Stimulated activated CD8-positive, alpha-beta memory T cell treated with anti-CD3 and anti-CD28 coated beads, Interleukin-2, amount 100 ng/mL, for 48 hours (primary cell): ENCODE results near the gene TOE1.
"Not testable (repeated sequence)": the region's sequence is repeated elsewhere in the genome, so short reads cannot be mapped to it uniquely, and the experiment has no call there.

ENCODE experiments used
- DNase-seq, 2 donors: peaks; one replicate each; pipeline ENCODE4 v3.0.0-alpha.2; 2020; ENCODE audit warnings: low read depth in 2 of 2

TOE1 gene

DNA sequence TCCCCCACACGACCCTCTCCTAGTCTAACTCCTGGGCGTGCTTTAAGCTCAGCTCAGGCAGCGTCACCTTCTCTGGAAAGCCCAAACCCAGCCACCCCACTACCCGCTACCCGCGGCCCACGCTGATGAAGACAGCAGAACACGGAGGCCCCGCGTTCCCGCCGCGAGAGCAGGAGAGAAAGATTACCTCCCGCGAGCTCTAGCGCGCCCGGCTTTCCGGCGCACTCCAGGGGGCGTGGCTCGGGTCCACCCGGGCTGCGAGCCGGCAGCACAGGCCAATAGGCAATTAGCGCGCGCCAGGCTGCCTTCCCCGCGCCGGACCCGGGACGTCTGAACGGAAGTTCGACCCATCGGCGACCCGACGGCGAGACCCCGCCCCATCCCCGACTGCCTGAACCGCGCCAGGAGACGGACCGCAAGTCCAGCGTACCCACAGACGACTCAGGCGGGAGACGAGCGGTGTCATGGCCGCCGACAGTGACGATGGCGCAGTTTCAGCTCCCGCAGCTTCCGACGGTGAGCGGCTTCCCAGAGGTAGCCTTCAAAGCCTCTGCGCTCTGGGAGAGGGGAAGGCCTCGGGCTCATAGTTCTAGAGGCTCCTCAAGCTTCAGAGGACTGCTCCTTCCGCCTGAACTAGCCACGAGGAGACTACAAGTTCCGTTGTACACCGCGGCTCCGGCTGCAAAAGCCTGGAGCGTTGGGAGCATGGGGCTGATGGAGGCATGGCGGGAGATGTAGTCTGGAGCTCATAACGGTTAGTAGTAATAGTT lies at the start of gene TOE1, which contains the start of gene MUTYH:
Gene TOE1, plus strand, starts transcription at position 382 of the 770 bp plus-strand sequence. Its CDS starts 83 bp downstream, at position 465.
Gene MUTYH, minus strand, starts transcription at position 652 of the 770 bp plus-strand sequence. CDS start 5,935 bp downstream, outside the sequence.
- peak; percentile 96 to 98 for DNase-seq

DNA sequence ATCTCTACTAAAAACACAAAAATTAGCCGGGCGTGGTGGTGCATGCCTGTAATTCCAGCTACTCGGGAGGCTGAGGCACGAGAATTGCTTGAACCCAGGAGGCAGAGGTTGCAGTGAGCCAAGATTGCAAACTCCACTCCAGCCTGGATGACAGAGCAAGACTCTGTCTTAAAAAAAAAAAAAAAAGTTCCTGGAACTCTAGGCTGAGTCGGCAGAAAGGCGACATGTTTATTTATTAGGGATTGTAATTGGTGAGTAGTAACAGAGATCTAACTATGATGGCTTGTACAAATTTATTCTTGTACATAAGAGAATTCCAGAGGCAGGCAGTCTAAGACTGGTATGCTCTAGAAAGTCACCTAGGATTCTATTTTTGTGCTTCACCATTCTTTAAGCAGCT lies 49.0 kb upstream of the TOE1 start:
- DNase-seq, result not testable (repeated sequence)

GRCh38 chr1:45291716-45292115 lies 48.3 kb upstream of the TOE1 start:
- DNase-seq, result no peak

DNA sequence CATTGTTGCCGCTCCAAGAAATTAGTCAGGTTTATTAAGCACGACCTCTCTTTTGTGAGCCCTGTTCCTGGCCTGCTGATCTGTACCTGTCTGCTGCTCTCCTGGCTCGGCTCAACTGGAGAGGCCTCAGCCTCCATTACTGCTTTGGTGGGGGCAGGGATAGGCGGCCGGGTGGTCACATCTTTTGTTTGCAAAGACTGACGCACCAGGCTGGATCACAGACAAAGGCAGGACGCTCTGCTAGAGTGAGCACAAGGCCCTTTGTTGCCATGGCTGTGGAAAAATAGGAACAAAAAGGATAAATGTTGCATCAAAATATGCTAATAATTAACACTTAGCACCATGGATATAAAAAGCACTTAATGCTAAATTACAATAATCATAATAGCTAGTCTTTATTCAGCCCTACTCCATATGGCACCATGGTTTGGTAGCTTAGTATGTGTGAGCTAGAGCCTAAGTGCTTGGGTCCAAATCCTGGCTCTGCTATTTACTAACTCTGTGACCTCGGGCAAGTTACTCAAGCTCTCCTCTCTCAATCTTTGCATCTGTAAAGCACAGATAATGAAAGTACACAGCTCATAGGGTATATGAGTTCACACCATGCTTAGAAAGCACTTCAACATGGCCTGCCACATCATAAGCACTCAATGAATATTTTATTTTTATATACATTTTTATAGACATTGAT lies 42.2 kb upstream of the TOE1 start:
- no peak for DNase-seq

DNA sequence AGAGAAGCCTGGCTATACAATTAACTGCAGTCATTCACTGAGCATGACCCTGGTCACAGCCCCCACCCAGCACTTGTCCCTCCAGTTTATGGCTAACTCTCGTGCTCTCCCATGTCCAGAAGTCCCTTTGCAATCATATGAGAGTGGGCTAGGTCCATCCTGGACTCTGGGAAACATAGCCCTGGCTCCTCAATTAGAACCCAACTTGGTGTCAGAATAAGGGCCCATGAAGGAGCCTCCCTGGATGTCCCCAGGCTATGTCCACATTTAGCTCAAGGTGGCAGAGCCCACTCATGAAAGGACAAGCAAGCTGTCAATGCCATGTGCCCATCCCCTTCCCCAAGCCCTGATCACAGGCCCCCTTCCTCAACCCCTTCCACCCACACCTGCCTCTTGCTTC lies 40.7 kb upstream of the TOE1 start:
- no peak for DNase-seq

DNA sequence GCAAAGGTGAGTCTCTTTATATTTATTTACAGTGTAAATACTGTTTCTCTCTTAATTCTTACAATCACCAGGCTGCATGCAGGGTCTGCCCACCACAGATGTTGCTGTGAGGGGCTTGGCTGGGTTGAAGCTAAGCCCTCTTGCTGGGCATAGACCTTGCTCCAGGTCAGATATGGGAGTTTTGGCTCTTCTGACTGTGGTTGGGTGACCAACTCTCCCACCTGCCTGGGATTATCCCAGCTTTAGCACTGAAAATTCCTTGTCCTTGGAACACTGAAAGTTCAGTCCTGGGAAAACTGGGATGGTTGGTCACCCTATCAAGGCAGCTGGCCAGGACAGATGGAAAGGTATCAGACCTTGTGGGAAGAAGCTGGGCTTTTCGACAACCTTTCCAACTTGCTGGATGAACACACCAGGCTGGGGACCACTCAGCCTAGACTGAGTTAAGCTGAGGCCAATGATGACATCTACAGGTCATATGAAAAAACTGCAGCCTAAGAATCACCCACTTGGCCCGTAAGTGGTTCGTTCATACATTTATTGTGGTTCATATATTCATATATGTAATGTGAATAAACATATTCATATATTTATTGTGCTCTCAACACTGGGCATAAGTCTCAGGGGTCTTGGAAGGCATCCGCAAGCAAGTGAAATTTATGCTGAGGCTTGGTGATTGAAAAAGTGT lies 39.8 kb upstream of the TOE1 start:
- DNase-seq, result no peak

DNA sequence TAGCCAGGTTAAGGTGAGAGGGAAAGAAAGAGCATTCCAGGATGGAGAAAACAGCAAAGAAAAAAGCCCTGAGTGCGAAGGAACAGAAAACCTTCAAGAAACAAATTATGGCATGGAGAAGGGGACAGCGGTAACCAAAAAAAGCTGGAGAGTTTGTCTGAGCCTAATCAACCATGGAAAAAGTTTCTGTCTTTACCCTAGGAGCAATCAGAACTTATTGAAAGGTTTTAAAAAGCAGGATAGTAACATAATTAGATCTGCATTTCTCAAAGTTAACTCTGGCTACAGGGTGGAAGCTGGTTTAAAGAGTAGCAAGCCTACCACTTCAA lies 39.3 kb upstream of the TOE1 start:
- DNase-seq, result no peak

- DNase-seq, result no peak
Observed at GRCh38 chr1:45302505-45303150, 37.3 kb upstream of the TOE1 start.

DNA sequence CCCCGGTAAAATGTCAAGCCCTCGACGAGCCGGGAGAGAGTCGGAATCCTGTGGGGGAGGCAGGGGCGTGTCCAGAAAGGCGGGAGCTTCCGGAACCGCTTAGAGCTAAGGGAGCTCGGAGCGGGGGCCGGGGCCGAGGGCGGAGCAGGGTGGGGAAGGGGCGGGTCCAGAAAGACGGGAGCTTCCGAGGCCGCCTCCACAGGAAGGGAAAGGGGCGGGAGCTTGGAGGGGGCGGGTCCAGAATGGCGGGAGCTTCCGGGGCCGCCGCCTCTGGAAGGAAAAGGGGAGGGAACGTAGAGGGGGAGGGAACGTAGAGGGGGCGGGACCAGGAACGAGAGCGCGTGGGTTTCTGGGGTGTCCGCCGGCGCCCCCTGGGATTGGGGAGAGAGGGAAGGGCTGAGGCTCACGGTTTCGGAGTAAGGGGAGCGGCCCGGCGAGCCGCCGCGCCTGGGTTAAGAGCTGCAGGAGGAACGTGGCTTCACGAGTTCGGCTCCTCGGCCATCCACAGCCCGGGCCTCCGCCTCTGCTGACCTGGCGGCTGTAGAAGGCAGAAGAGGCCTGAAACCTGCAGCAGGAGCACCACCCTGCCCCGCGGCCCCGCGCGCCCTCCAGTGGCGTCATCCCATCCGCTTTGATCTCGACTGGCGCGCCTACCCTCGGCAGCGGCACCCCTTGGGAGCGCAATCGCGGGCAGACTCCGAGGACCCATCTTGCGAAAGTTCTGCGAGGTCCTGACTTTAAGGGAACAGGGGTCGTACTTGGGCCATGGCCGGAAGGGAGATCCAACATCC lies 36.3 kb upstream of the TOE1 start:
- peak; percentile 94 to 100 for DNase-seq

- DNase-seq, result no peak
Observed at GRCh38 chr1:45304311-45305081, 35.5 kb upstream of the TOE1 start.

- no peak for DNase-seq
Observed at GRCh38 chr1:45305231-45305630, 34.7 kb upstream of the TOE1 start.

- peak; percentile 29 to 41 for DNase-seq
Observed at GRCh38 chr1:45306319-45306718, 33.7 kb upstream of the TOE1 start.

- no peak for DNase-seq
Observed at GRCh38 chr1:45306905-45307304, 33.1 kb upstream of the TOE1 start.

DNA sequence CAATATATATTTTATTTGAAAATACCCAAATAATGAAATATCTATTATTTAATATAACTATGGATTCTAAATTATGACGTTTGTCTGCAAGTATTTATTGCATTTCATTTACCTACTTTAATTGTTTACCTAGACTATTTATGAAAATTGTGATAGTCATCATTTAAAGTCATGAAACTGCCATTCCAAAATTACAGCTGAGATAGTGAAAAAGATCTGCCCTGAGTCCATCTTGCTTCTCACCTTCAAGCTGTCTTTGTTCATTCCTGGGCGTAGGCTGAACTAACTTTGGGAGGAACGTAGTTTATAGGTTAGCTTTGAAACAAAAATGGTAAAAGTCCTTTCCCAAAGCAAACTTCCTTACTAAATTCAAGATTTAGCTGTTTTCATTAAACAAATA lies 25.7 kb upstream of the TOE1 start:
- DNase-seq, result no peak

- no peak for DNase-seq
Observed at GRCh38 chr1:45317166-45317565, 22.8 kb upstream of the TOE1 start.

GRCh38 chr1:45319761-45320160 lies 20.2 kb upstream of the TOE1 start:
- DNase-seq, result no peak

- DNase-seq, result no peak
Observed at GRCh38 chr1:45321444-45321843, 18.5 kb upstream of the TOE1 start.

DNA sequence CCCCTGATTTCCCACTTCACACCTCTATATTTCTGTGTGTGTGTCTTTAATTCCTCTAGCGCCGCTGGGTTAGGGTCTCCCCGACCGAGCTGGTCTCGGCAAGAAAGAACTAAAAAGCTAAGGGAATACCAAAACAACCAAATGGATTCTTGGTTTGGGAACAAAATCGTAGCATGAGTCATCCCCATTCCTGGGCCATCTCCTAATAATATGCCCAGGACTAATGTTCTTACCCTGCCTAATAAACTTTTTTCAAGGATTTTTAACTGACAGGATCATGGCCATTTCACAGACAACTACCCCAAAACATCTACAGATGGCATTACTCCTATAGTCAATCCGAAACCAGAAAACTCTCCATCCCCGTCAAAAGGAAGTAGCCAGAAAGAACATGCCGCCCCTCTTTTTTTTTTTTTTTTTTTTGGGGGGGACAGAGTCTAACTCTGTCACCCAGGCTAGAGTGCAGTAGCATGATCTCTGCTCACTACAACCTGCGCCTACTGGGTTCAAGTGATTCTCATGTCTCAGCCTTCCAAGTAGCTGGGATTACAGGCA lies 17.4 kb upstream of the TOE1 start:
- no peak for DNase-seq

GRCh38 chr1:45325851-45326506 lies 14.0 kb upstream of the TOE1 start:
- DNase-seq, result no peak
